Measurements from ENCODE around the gene DCANP1. TPM values are rescaled to one million over a fixed set of nuclear protein-coding genes. Genes with fewer than 3 reads are reported as not detected.
A peak's percentile ranks its signal among the peaks of the same experiment; 100 is the strongest.

Gene DCANP1
- total and polyA plus RNA-seq, 2 of the 13 experiments (the other 11 are each of a cell fraction or from before 2014, with no cell fraction given), result not detected

GRCh38 chr5:135398855-135399793 lies 48.0 kb downstream of the DCANP1 start, which contains the start of gene MACROH2A1 (continued):
- TF ChIP-seq IKZF4 (CRISPR knock-in tag; IDR thresholded peaks at IDR 0.05; ENCODE audit: borderline replicate concordance, low read depth, not compliant biosample characterization), result peak; percentile 52
- TF ChIP-seq HNRNPUL1 (IDR thresholded peaks at IDR 0.05; ENCODE audit: low read depth, low read length), result no peak
- peak; percentile 62 for TF ChIP-seq ZNF274 (CRISPR knock-in tag; IDR thresholded peaks at IDR 0.05)
- no peak for TF ChIP-seq ZBTB20 (CRISPR knock-in tag; IDR thresholded peaks at IDR 0.05; ENCODE audit: borderline replicate concordance, low read depth)
- TF ChIP-seq ZNF281 (CRISPR knock-in tag; IDR thresholded peaks at IDR 0.05; ENCODE audit: borderline replicate concordance), result peak; percentile 27; the same call in 1 of the 2 replicates
- TF ChIP-seq SALL2 (CRISPR knock-in tag; IDR thresholded peaks at IDR 0.05), result peak; percentile 93
- TF ChIP-seq SATB2 (CRISPR knock-in tag; IDR thresholded peaks at IDR 0.05), result no peak
- TF ChIP-seq LCORL (IDR thresholded peaks at IDR 0.05), result no peak
- peak; percentile 23; the same call in 1 of the 2 replicates for TF ChIP-seq LCORL (CRISPR knock-in tag; IDR thresholded peaks at IDR 0.05)
- no peak for TF ChIP-seq CREB3 (CRISPR knock-in tag; IDR thresholded peaks at IDR 0.05)
- peak; percentile 26; the same call in 1 of the 2 replicates for TF ChIP-seq GMEB1 (CRISPR knock-in tag; IDR thresholded peaks at IDR 0.05; ENCODE audit: borderline replicate concordance)
- peak; percentile 72 to 87 for TF ChIP-seq POLR2A (IDR thresholded peaks at IDR 0.05; ENCODE audit: insufficient read depth in 1 of 2, low read depth in 2 of 2, low read length in 2 of 2)
- TF ChIP-seq NFAT5 (CRISPR knock-in tag; IDR thresholded peaks at IDR 0.05), result peak; percentile 57
- no peak for TF ChIP-seq TEAD3 (CRISPR knock-in tag; optimal IDR thresholded peaks at IDR 0.05; ENCODE audit: borderline replicate concordance)
- TF ChIP-seq CHCHD3 (CRISPR knock-in tag; IDR thresholded peaks at IDR 0.05), result 0 out of 2 replicates have a peak, but pooled peaks have one; percentile 52
- TF ChIP-seq TAF1 (CRISPR knock-in tag; IDR thresholded peaks at IDR 0.05), result peak; percentile 76

Measured in HepG2 (cell line).